HL-60/S4 treated with retinoic acid at 250 ng/mL for 4 days and 3 days (cell line): ENCODE results near the gene DCST2.
"Not testable (repeated sequence)": the region's sequence is repeated elsewhere in the genome, so short reads cannot be mapped to it uniquely, and the experiment has no call there.

Experiments
- in situ Hi-C: fragments of 300-500 bp; cut with MboI; formaldehyde crosslinking; loops from 2 replicates; pipeline ENCODE4 v1.7.0; 2022; ENCODE audit warnings: low sequenced_read_pairs

DCST2 gene

GRCh38 chr1:154983776-154984466, 49.7 kb downstream of the DCST2 start:
- in situ Hi-C loops = no loop called here

GRCh38 chr1:154982897-154983648, 50.5 kb downstream of the DCST2 start, which contains the start of gene FLAD1:
Gene FLAD1, plus strand, starts transcription at chr1:154983344. Its CDS starts 351 bp downstream, at chr1:154983695.
- in situ Hi-C loops = no loop called here

- in situ Hi-C loops = no loop called here
These were observed 51.2 kb downstream of the DCST2 start for GRCh38 chr1:154982341-154982740.

- in situ Hi-C loops = no loop called here
These were observed 55.2 kb downstream of the DCST2 start for GRCh38 chr1:154978360-154978759.

DNA sequence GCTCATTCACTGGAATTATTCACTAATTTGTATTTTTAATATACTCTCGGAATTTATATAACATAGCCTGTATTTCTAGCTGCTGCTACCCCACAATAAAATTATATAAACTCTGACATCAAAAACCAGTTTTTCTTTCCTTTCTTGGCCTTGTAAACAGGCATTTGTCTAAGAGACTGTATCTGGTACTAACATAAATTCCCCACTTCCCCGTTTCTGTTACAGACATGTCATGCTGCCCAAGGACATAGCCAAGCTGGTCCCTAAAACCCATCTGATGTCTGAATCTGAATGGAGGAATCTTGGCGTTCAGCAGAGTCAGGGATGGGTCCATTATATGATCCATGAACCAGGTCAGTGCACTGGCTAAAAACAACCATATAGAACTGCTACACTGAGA, 55.8 kb downstream of the DCST2 start:
- in situ Hi-C loops = not testable (repeated sequence)

DNA sequence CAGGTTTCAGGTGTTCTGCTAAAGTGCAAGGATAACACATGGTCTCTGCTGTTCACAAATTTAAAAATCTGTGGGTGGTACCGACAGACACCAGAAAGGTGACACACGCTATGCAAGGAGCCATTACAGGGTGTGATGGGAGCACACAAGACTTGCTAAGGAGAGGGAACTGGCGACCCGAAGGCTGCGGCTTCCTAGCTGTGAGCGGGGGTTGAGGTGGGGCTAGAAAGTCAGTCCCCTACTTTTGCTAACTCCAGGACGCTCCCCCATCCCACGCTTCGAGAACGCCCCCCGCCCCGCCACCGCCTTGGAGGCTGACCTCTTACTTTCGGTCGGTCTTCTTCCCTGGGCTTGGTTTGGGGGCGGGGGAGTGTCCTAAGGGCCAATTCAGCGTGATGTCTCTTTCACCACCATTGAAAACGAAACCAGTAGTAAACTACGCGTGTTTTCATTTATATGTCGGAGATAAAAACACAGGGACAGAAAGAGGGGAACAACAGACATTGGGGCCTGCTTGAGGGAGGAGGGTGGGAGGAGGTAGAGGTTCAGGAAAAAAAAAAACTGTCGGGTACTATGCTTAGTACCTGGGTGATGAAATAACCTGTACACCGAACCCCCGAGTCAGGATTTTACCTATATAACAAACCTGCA, 58.0 kb downstream of the DCST2 start:
- in situ Hi-C loops = no loop called here

DNA sequence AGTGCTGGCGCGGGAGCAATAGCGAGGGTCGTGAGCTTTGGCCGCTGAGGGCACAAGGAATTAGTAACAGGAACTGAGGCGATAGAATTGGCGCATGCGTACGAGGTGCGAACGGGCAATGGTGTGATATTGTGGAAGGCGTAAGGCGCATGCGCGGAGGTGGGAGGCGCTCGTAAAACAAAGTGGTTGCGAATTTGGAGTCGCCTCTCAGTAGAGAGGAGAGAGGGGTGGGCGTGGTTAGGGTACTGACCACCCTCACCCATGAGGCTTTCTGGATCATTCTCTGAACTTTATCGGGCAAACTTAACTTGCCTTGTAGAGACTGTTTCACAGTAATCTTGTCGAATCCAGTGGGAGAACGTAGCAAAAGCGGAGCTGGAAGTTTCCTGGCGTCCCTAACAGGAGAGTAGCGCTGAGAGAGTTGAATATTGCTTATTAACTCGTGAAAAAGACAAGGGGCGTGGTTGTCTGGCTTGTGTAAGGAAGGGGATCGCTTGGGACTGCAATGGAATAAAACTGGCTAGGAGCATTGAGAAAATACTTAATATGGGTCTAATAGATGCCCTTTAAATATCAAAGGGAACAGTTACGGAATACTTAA, 58.7 kb downstream of the DCST2 start:
- in situ Hi-C loops = no loop called here

GRCh38 chr1:154974102-154974807, 59.3 kb downstream of the DCST2 start, which contains the start of gene CKS1B:
Gene CKS1B, plus strand, starts transcription at chr1:154974681. Its CDS starts 65 bp downstream, at chr1:154974746.
- in situ Hi-C loops = no loop called here

- in situ Hi-C loops = no loop called here
These were observed 60.1 kb downstream of the DCST2 start for GRCh38 chr1:154973344-154974101.

GRCh38 chr1:154972517-154973343, 60.9 kb downstream of the DCST2 start:
- in situ Hi-C loops = no loop called here

- in situ Hi-C loops = no loop called here
These were observed 61.4 kb downstream of the DCST2 start for GRCh38 chr1:154972213-154972516.

DNA sequence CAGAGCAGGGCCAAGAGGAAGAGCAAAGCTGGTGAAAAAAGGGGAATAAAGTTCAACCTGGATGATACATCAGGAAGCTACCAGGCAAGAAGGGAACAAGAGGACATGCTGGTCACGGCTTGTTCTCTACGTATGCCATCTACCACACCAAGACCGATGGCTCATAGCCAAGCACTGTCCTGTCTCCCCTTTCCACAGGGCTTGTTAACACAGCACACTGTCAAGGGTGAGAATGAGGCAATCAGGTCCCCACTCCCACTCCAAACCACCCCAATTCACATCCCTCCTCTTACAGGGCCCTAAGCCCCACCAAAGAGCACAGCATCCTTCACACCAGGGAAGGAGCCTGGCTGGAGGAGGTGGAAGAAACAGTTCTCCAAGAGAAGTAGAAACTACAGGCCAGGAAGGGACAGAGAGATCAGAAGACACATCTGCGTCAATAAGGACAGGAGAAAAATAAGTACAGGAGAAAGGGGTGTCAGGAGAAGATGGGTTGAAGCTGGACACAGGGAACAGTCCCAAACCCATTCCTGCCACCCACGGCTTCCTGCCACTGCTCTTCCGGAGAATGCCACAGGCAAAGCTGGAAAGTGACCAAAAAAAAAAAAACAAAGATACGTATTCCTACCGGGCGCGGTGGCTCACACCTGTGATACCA, 62.1 kb downstream of the DCST2 start:
- in situ Hi-C loops = no loop called here

- in situ Hi-C loops = no loop called here
These were observed 62.8 kb downstream of the DCST2 start, which contains the start of gene SHC1 for GRCh38 chr1:154970631-154971340. Gene SHC1, minus strand, starts transcription at chr1:154970747. Its CDS starts 221 bp downstream, at chr1:154970526.

DNA sequence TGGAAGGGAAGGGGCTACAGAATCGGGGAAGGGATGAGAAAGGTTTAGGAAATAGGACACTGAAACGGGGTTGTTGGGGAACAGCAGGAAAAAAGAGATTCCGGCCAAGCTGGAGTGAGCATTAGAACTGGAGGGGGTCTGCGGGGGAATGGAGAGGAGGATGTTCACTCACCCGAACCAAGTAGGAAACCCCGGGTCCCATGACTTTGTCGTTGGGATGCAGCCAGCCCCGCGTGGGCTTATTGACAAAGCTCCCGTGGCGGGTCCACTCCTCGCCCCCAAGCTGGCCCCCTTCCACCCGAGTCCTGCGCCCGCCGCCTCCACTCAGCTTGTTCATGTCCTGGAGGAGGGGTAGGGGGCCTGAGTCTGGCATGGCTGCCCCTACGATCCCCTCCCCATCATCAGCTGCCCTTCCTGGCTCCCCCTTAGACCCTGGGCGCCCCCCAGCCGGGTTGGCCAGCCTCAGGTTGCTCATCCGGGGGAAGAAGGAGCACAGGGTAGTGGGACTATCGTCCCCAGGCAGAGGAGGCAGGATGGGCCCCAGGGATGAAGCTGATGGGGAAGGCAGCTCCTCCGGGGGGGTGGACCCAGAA, 63.6 kb downstream of the DCST2 start:
- in situ Hi-C loops = no loop called here

DNA sequence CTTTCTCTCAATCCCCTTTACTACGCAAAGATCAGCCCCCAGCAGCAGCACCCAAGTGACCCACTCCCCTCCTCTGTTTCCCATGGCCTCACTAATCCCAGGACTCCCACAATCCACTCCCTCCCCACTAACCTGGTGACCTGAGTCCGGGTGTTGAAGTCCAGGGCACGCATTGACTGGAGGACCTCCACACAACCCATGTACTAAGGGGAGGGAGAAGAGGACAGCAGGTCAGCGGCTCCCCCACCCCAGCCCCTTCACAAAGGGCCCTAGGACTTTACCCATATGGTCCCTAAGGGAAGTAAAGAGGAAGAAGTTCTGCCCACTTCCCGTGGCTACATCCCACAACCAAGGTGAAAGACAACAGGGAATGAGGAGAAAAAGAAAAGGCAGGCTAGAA, 64.3 kb downstream of the DCST2 start:
- in situ Hi-C loops = no loop called here

DNA sequence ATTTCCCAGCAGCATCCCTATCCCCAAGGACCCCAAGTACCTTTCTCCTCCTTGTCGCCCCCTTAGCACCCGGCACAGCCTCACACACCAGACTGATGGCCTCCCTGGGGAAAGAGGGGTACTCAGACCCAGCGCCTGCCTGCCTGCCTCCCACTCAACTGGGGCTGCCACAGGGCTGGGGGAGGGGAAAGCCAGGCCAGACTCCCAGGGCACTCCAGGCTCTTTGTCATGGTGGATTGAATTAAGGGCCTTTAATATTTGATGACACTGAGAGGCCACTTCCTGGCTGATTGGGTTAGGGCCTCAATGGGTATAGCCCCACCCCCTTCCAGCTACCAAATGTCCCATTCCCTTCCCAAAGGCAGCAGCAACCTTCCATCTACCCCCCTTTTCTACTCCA, 64.8 kb downstream of the DCST2 start:
- in situ Hi-C loops = no loop called here
